Stimulated activated naive CD8-positive, alpha-beta T cell treated with anti-CD3 and anti-CD28 coated beads, Interleukin-15, amount 100 ng/mL, for 72 hours (primary cell): ENCODE measurements around the gene H19.

Experiments
- ATAC-seq: fragments of 150-1000 bp; cut with Tn5 transposase; 2 replicates; pipeline ENCODE4 v1.10.0; 2021; ENCODE audit warnings: mild to moderate bottlenecking, moderate library complexity
- DNase-seq, 2 donors: peaks; one replicate each; pipeline ENCODE4 v3.0.0; 2021 to 2022
- H3K27ac Mint-ChIP-seq, 2 donors: one replicate each; pipeline ENCODE4 v1.8.0; 2022; ENCODE audit warnings: mild to moderate bottlenecking in 2 of 2, mixed read lengths in 2 of 2, moderate library complexity in 2 of 2
- H3K27me3 Mint-ChIP-seq: one replicate; pipeline ENCODE4 v1.8.0; 2022; ENCODE audit warnings: mixed read lengths
- H3K4me1 Mint-ChIP-seq: one replicate; pipeline ENCODE4 v1.8.0; 2022; ENCODE audit warnings: mild to moderate bottlenecking, mixed read lengths
- H3K4me3 Mint-ChIP-seq, 2 donors: one replicate each; pipeline ENCODE4 v1.8.0; 2022; ENCODE audit warnings: mild to moderate bottlenecking in 2 of 2, mixed read lengths in 2 of 2, moderate library complexity in 1 of 2
- H3K9me3 Mint-ChIP-seq, 2 donors: one replicate each; pipeline ENCODE4 v1.8.0; 2022; ENCODE audit warnings: mixed read lengths in 2 of 2

H19 gene

GRCh38 chr11:1990872-1991578, 6.6 kb downstream of the H19 start:
- ATAC-seq (no peak), DNase-seq (no peak)
- Mint-ChIP-seq H3K4me1 (peaks cover 5% of the 10 kb centered on the region), H3K9me3 (no peaks in the 10 kb centered on the region), H3K27ac (no peak overlapping the region), H3K4me3 (no peak overlapping the region), H3K27me3 (no peaks in the 10 kb centered on the region)

- DNase-seq (no peak), ATAC-seq (no peak)
- H3K27ac Mint-ChIP-seq = no peak overlapping the region
Measured at GRCh38 chr11:1989953-1990352, 7.7 kb downstream of the H19 start.

GRCh38 chr11:1988667-1989317, 8.8 kb downstream of the H19 start:
- peak in 1 of 2 donors; percentile 2 for DNase-seq
- ATAC-seq = no peak
- H3K9me3 Mint-ChIP-seq = no peaks in the 10 kb centered on the region
- H3K4me1 Mint-ChIP-seq = peaks cover 5% of the 10 kb centered on the region
- H3K27ac Mint-ChIP-seq = no peak overlapping the region
- no peaks in the 10 kb centered on the region for H3K27me3 Mint-ChIP-seq
- H3K4me3 Mint-ChIP-seq = no peak overlapping the region

More at GRCh38 chr11:1989953-1990352, 7.7 kb downstream of the H19 start:
- H3K4me1 Mint-ChIP-seq = peaks cover 5% of the 10 kb centered on the region
- no peaks in the 10 kb centered on the region for H3K9me3 Mint-ChIP-seq
- H3K27me3 Mint-ChIP-seq = no peaks in the 10 kb centered on the region
- H3K4me3 Mint-ChIP-seq = no peak overlapping the region

- Mint-ChIP-seq H3K27ac (no peak overlapping the region), H3K27me3 (no peaks in the 10 kb centered on the region), H3K9me3 (no peaks in the 10 kb centered on the region), H3K4me3 (no peak overlapping the region), H3K4me1 (peaks cover 5% of the 10 kb centered on the region)
- DNase-seq (no peak), ATAC-seq (no peak)
Measured at GRCh38 chr11:1988174-1988573, 9.5 kb downstream of the H19 start.

GRCh38 chr11:1987024-1987423, 10.6 kb downstream of the H19 start:
- H3K27me3 Mint-ChIP-seq = no peaks in the 10 kb centered on the region
- DNase-seq (no peak), ATAC-seq (no peak)
- H3K4me3 Mint-ChIP-seq = no peak overlapping the region
- H3K4me1 Mint-ChIP-seq = peaks cover 5% of the 10 kb centered on the region
- no peak overlapping the region for H3K27ac Mint-ChIP-seq
- H3K9me3 Mint-ChIP-seq = no peaks in the 10 kb centered on the region

GRCh38 chr11:1983601-1983961, 14.1 kb downstream of the H19 start:
- Mint-ChIP-seq H3K27me3 (no peaks in the 10 kb centered on the region), H3K4me1 (no peaks in the 10 kb centered on the region), H3K9me3 (no peaks in the 10 kb centered on the region), H3K4me3 (no peak overlapping the region), H3K27ac (no peak overlapping the region)
- no peak for ATAC-seq
- DNase-seq = no peak

- H3K27ac Mint-ChIP-seq = no peak overlapping the region
- no peak overlapping the region for H3K4me3 Mint-ChIP-seq
- DNase-seq (no peak), ATAC-seq (no peak)
- no peaks in the 10 kb centered on the region for H3K27me3 Mint-ChIP-seq
- no peaks in the 10 kb centered on the region for H3K4me1 Mint-ChIP-seq
- H3K9me3 Mint-ChIP-seq = no peaks in the 10 kb centered on the region
Measured at GRCh38 chr11:1982873-1983600, 14.6 kb downstream of the H19 start.

GRCh38 chr11:1979607-1980006, 18.0 kb downstream of the H19 start:
- no peaks in the 10 kb centered on the region for H3K9me3 Mint-ChIP-seq
- DNase-seq (no peak), ATAC-seq (no peak)
- H3K4me1 Mint-ChIP-seq = no peaks in the 10 kb centered on the region
- H3K27ac Mint-ChIP-seq = no peak overlapping the region
- no peak overlapping the region for H3K4me3 Mint-ChIP-seq
- no peaks in the 10 kb centered on the region for H3K27me3 Mint-ChIP-seq

- no peak for DNase-seq
- Mint-ChIP-seq H3K27ac (no peak overlapping the region), H3K27me3 (no peaks in the 10 kb centered on the region), H3K4me3 (no peak overlapping the region), H3K9me3 (no peaks in the 10 kb centered on the region), H3K4me1 (no peaks in the 10 kb centered on the region)
- ATAC-seq = no peak
Measured at GRCh38 chr11:1978720-1979473, 18.7 kb downstream of the H19 start.

GRCh38 chr11:1975185-1975584, 22.5 kb downstream of the H19 start:
- ATAC-seq (no peak), DNase-seq (no peak)
- H3K4me3 Mint-ChIP-seq = no peak overlapping the region
- no peaks in the 10 kb centered on the region for H3K4me1 Mint-ChIP-seq
- no peak overlapping the region for H3K27ac Mint-ChIP-seq
- no peaks in the 10 kb centered on the region for H3K27me3 Mint-ChIP-seq
- no peaks in the 10 kb centered on the region for H3K9me3 Mint-ChIP-seq

GRCh38 chr11:1970956-1971355, 26.7 kb downstream of the H19 start:
- H3K27ac Mint-ChIP-seq = no peak overlapping the region
- no peaks in the 10 kb centered on the region for H3K9me3 Mint-ChIP-seq
- H3K4me3 Mint-ChIP-seq = no peak overlapping the region
- ATAC-seq (no peak), DNase-seq (no peak)
- no peaks in the 10 kb centered on the region for H3K27me3 Mint-ChIP-seq
- no peaks in the 10 kb centered on the region for H3K4me1 Mint-ChIP-seq

- no peaks in the 10 kb centered on the region for H3K9me3 Mint-ChIP-seq
- H3K4me1 Mint-ChIP-seq = no peaks in the 10 kb centered on the region
- H3K4me3 Mint-ChIP-seq = no peak overlapping the region
- no peaks in the 10 kb centered on the region for H3K27me3 Mint-ChIP-seq
- ATAC-seq (no peak), DNase-seq (no peak)
- H3K27ac Mint-ChIP-seq = no peak overlapping the region
Measured at GRCh38 chr11:1969776-1970175, 27.9 kb downstream of the H19 start.

GRCh38 chr11:1969035-1969434, 28.6 kb downstream of the H19 start:
- Mint-ChIP-seq H3K27me3 (no peaks in the 10 kb centered on the region), H3K4me1 (no peaks in the 10 kb centered on the region), H3K9me3 (no peaks in the 10 kb centered on the region), H3K27ac (no peak overlapping the region), H3K4me3 (no peak overlapping the region)
- no peak for ATAC-seq
- no peak for DNase-seq

- H3K27me3 Mint-ChIP-seq = no peaks in the 10 kb centered on the region
- H3K9me3 Mint-ChIP-seq = no peaks in the 10 kb centered on the region
- H3K4me3 Mint-ChIP-seq = no peak overlapping the region
- H3K27ac Mint-ChIP-seq = no peak overlapping the region
- ATAC-seq = no peak
- no peak for DNase-seq
- H3K4me1 Mint-ChIP-seq = no peaks in the 10 kb centered on the region
Measured at GRCh38 chr11:1968454-1969002, 29.1 kb downstream of the H19 start.

- no peak overlapping the region for H3K27ac Mint-ChIP-seq
- H3K27me3 Mint-ChIP-seq = no peaks in the 10 kb centered on the region
- H3K9me3 Mint-ChIP-seq = no peaks in the 10 kb centered on the region
- H3K4me3 Mint-ChIP-seq = no peak overlapping the region
- ATAC-seq (no peak), DNase-seq (no peak)
- no peaks in the 10 kb centered on the region for H3K4me1 Mint-ChIP-seq
Measured at GRCh38 chr11:1967641-1968225, 29.9 kb downstream of the H19 start.
